ENCODE data around the gene ATG10.

The ATG10 gene

GRCh38 chr5:82285206-82285605, 313.4 kb downstream of the ATG10 start:
- no peak for DNase-seq

- DNase-seq = no peak
These were observed 315.8 kb downstream of the ATG10 start for GRCh38 chr5:82287625-82288024.

GRCh38 chr5:82290005-82290404, 318.2 kb downstream of the ATG10 start:
- DNase-seq = no peak

GRCh38 chr5:82290908-82291307, 319.1 kb downstream of the ATG10 start:
- no peak for DNase-seq

- no peak for DNase-seq
These were observed 319.6 kb downstream of the ATG10 start for GRCh38 chr5:82291420-82291819.

GRCh38 chr5:82295144-82295543, 323.3 kb downstream of the ATG10 start:
- no peak for DNase-seq

GRCh38 chr5:82295959-82296531, 324.2 kb downstream of the ATG10 start:
- no peak for DNase-seq

GRCh38 chr5:82296929-82297328, 325.1 kb downstream of the ATG10 start:
- no peak for DNase-seq

GRCh38 chr5:82297711-82298110, 325.9 kb downstream of the ATG10 start:
- DNase-seq = no peak

- DNase-seq = no peak
These were observed 326.8 kb downstream of the ATG10 start for GRCh38 chr5:82298668-82299067.

- DNase-seq = no peak
These were observed 329.4 kb downstream of the ATG10 start for GRCh38 chr5:82301190-82301589.

Data from retina (tissue), 1 donor.